Astrocyte (in vitro differentiated cells and primary cell): ENCODE measurements around the gene STING1. TPM values are rescaled to one million over a fixed set of nuclear protein-coding genes. Genes with fewer than 3 reads are reported as not detected.
A peak's percentile ranks its signal among the peaks of the same experiment; 100 is the strongest.

Experiments used
- DNase-seq: peaks from one replicate; pipeline ENCODE4 v3.0.0-alpha.2; 2010; ENCODE audit warnings: low read depth
- FAIRE-seq: peaks from 2 replicates; lab custom pipeline; 2011; peaks lifted over from hg19 to GRCh38; lab: Jason Lieb, UNC
- H2AFZ ChIP-seq: 2 replicates; pipeline ENCODE4 v1.6.0; 2012; ENCODE audit warnings: low read depth, low read length, inconsistent platforms
- H3K27ac ChIP-seq: 2 replicates; pipeline ENCODE4 v1.5.1; 2011; ENCODE audit warnings: low read depth, low read length, inconsistent platforms
- H3K27me3 ChIP-seq: 2 replicates; pipeline ENCODE4 v1.6.0; 2011; ENCODE audit warnings: low read length, inconsistent platforms; ENCODE audit not compliant: insufficient read depth
- H3K36me3 ChIP-seq: 2 replicates; pipeline ENCODE4 v1.5.1; 2011; ENCODE audit warnings: low read length, inconsistent platforms; ENCODE audit not compliant: insufficient read depth
- H3K4me1 ChIP-seq: 2 replicates; pipeline ENCODE4 v1.5.1; 2011; ENCODE audit warnings: low read length, inconsistent platforms; ENCODE audit not compliant: insufficient read depth
- H3K4me2 ChIP-seq: 2 replicates; pipeline ENCODE4 v1.6.0; 2012; ENCODE audit warnings: low read length, inconsistent platforms
- H3K4me3 ChIP-seq: 2 replicates; pipeline ENCODE4 v1.5.1; 2011; ENCODE audit warnings: low read depth, mild to moderate bottlenecking, low read length, inconsistent platforms; ENCODE audit not compliant: insufficient read depth
- H3K79me2 ChIP-seq: 2 replicates; pipeline ENCODE4 v1.6.0; 2012; ENCODE audit warnings: mild to moderate bottlenecking, low read length, inconsistent platforms; ENCODE audit not compliant: insufficient read depth
- H3K9ac ChIP-seq: 2 replicates; pipeline ENCODE4 v1.6.0; 2012; ENCODE audit warnings: mild to moderate bottlenecking, low read length, inconsistent platforms
- H3K9me3 ChIP-seq: 2 replicates; pipeline ENCODE4 v1.5.1; 2012; ENCODE audit warnings: low read depth, mild to moderate bottlenecking, low read length, inconsistent platforms; ENCODE audit not compliant: insufficient read depth
- H4K20me1 ChIP-seq: 2 replicates; pipeline ENCODE4 v1.6.0; 2012; ENCODE audit warnings: low read length, inconsistent platforms; ENCODE audit not compliant: insufficient read depth
- H3K27ac Mint-ChIP-seq: one replicate; pipeline ENCODE4 v1.8.0; 2021; ENCODE audit warnings: mild to moderate bottlenecking, mixed read lengths; ENCODE audit not compliant: unreplicated experiment
- H3K27me3 Mint-ChIP-seq: one replicate; pipeline ENCODE4 v1.8.0; 2021; ENCODE audit warnings: low read depth, mixed read lengths; ENCODE audit not compliant: unreplicated experiment
- H3K36me3 Mint-ChIP-seq: one replicate; pipeline ENCODE4 v1.8.0; 2021; ENCODE audit warnings: low read depth, mixed read lengths; ENCODE audit not compliant: unreplicated experiment
- H3K4me1 Mint-ChIP-seq: one replicate; pipeline ENCODE4 v1.8.0; 2021; ENCODE audit warnings: low read depth, mixed read lengths; ENCODE audit not compliant: unreplicated experiment
- H3K4me3 Mint-ChIP-seq: one replicate; pipeline ENCODE4 v1.8.0; 2021; ENCODE audit warnings: mild to moderate bottlenecking, moderate library complexity, mixed read lengths; ENCODE audit not compliant: unreplicated experiment
- H3K9me3 Mint-ChIP-seq: one replicate; pipeline ENCODE4 v1.8.0; 2021; ENCODE audit warnings: mild to moderate bottlenecking, mixed read lengths; ENCODE audit not compliant: unreplicated experiment
- CTCF ChIP-seq: IDR thresholded peaks from 2 replicates; pipeline ENCODE4 v1.5.1; 2011; ENCODE audit warnings: low read depth, mild to moderate bottlenecking, inconsistent platforms, low read length, moderate library complexity; ENCODE audit not compliant: insufficient read depth
- EZH2 ChIP-seq: IDR thresholded peaks from 2 replicates; pipeline ENCODE4 v1.6.1; 2012; ENCODE audit warnings: mild to moderate bottlenecking, low read length, inconsistent platforms; ENCODE audit not compliant: insufficient read depth
- total RNA-seq: library from RNA; stranded (reverse); gene quantifications from 2 replicates; pipeline ENCODE4 v1.2.1, GENCODE V29; 2021

The STING1 gene
- total RNA-seq, 1 donor from 2014 or later: 3.3 TPM

GRCh38 chr5:139457241-139457640 lies 25.3 kb downstream of the STING1 start:
- H3K79me2 ChIP-seq: no peaks in the 10 kb centered on the region
- Mint-ChIP-seq H3K9me3 (no peaks in the 10 kb centered on the region), H3K27ac (peak overlapping the region; percentile 26), H3K27me3 (peaks cover 9% of the 10 kb centered on the region), H3K36me3 (no peaks in the 10 kb centered on the region), H3K4me3 (no peak overlapping the region), H3K4me1 (peaks cover 26% of the 10 kb centered on the region)
- no peak overlapping the region for H3K4me2 ChIP-seq
- H3K4me1 ChIP-seq: peaks cover 44% of the 10 kb centered on the region
- H3K27ac ChIP-seq: no peak overlapping the region
- TF ChIP-seq EZH2 (no peak), CTCF (no peak)
- no peaks in the 10 kb centered on the region for H3K27me3 ChIP-seq
- no peak overlapping the region for H3K4me3 ChIP-seq
- H4K20me1 ChIP-seq: no peaks in the 10 kb centered on the region
- no peaks in the 10 kb centered on the region for H3K9me3 ChIP-seq
- H2AFZ ChIP-seq: no peak overlapping the region
- FAIRE-seq (no peak), DNase-seq (no peak)
- peaks cover under 1% of the 10 kb centered on the region for H3K36me3 ChIP-seq
- no peak overlapping the region for H3K9ac ChIP-seq

- Mint-ChIP-seq H3K27me3 (peaks cover 9% of the 10 kb centered on the region), H3K4me1 (peaks cover 21% of the 10 kb centered on the region), H3K27ac (peak overlapping the region; percentile 26), H3K36me3 (no peaks in the 10 kb centered on the region), H3K9me3 (no peaks in the 10 kb centered on the region), H3K4me3 (no peak overlapping the region)
- Histone ChIP-seq H3K4me1 (peaks cover 39% of the 10 kb centered on the region), H3K27ac (no peak overlapping the region), H3K4me2 (no peak overlapping the region), H3K79me2 (no peaks in the 10 kb centered on the region), H3K4me3 (no peak overlapping the region), H3K9me3 (no peaks in the 10 kb centered on the region), H3K36me3 (peaks cover 5% of the 10 kb centered on the region), H4K20me1 (no peaks in the 10 kb centered on the region), H3K9ac (no peak overlapping the region), H2AFZ (no peak overlapping the region), H3K27me3 (no peaks in the 10 kb centered on the region)
- FAIRE-seq (no peak), DNase-seq (no peak)
- no peak for TF ChIP-seq CTCF
- TF ChIP-seq EZH2: no peak
These were observed 25.8 kb downstream of the STING1 start for GRCh38 chr5:139456776-139457175.

GRCh38 chr5:139454568-139455290 lies 27.8 kb downstream of the STING1 start:
- FAIRE-seq (no peak), DNase-seq (no peak)
- Histone ChIP-seq H3K4me1 (peaks cover 21% of the 10 kb centered on the region), H3K27ac (no peak overlapping the region), H3K4me3 (no peak overlapping the region), H3K36me3 (peaks cover 5% of the 10 kb centered on the region), H2AFZ (no peak overlapping the region), H3K9ac (no peak overlapping the region), H3K9me3 (no peaks in the 10 kb centered on the region), H3K79me2 (no peaks in the 10 kb centered on the region), H3K4me2 (no peak overlapping the region), H4K20me1 (no peaks in the 10 kb centered on the region), H3K27me3 (no peaks in the 10 kb centered on the region)
- peaks cover 5% of the 10 kb centered on the region for H3K4me1 Mint-ChIP-seq
- H3K4me3 Mint-ChIP-seq: no peak overlapping the region
- no peaks in the 10 kb centered on the region for H3K36me3 Mint-ChIP-seq
- H3K27ac Mint-ChIP-seq: peak overlapping the region; percentile 50
- no peaks in the 10 kb centered on the region for H3K9me3 Mint-ChIP-seq
- H3K27me3 Mint-ChIP-seq: peaks cover 9% of the 10 kb centered on the region
- TF ChIP-seq EZH2: no peak
- no peak for TF ChIP-seq CTCF
